ENCODE results near the gene USH1G.

The USH1G gene

GRCh38 chr17:74900208-74900607 lies 22.8 kb downstream of the USH1G start:
- DNase-seq: no peak

GRCh38 chr17:74898376-74898946 lies 24.6 kb downstream of the USH1G start:
- DNase-seq: no peak

DNA sequence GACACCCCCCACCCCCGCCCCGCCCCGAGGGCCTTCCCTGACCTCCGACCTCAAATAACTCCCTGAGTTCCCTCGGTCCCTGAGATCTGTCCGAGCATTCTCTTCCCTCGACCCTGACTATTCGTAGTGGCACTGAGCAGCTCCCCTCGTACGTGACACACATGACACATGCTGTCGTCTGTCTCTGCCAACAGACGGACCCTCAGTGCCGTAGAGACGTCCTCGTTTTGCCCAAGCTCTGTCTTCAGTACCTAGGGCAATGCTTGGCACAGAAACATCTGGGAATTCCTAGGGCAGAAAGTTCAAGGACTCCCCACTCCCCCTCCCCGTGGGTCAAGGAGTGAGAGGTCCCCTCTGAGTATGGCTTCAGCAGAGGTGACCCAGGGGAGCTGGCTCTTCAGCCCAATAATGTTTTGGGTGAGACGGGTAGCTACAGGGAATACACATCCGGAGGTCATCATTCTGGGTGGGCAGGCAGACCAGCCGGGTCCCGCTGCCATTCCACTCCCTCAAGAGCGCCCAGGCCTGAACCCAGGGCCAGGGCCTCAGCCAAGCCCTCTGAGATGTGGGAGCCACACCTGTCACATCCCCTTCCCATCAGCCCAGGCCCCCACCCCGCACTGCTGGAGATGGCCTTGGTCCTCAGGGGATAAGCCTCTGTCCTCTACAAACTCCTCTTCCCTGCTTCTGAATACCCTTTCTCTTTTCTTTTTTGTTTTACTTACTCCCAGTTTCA lies 29.0 kb downstream of the USH1G start:
- no peak for DNase-seq

DNA sequence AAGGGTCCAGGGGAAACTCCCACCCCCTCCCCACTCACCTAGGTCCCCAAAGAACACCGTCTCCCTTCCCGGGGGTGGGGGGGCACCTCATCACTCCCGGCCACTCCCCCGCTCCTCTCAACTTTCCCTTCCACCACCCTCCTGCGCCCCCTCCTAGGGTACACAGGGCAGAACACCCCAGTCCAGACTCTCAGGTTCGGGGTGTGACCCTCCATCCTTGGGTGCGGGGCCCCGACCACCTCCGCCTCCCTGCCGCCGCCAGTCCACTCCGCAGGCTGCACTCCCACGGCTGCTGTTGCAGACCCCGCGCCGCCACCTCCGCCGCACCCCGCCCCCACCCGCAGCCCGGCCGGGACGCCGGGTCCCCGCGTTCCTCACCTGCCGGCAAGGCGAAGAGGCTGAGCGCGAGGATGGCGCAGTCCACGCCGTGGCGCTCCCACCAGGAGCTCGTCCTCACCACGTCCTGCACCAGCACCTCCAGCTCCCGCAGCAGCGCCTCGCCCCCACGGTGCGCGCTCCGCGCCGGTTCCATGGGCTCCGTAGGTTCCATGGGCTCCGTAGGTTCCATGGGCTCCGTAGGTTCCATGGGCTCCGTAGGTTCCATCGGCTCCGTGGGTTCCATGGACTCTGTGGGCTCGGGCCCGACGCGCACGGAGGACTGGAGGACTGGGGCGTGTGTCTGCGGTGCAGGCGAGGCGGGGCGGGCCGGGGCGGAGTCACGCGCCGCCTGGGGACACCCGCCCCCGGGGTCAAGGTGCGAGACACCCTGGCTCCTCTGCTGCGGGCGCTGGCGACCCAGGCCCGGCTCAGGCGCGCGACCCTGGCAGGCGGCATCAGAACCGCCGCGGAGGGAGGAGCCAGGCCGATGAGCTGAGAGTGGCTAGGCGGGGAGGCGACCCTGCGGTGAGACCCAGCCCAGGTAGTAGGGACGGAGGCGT lies 29.8 kb downstream of the USH1G start, which contains the start of gene FADS6:
Gene FADS6, minus strand, starts transcription at position 660 of the 938 bp plus-strand sequence. Its CDS starts 38 bp downstream, at position 622.
- DNase-seq: no peak

DNA sequence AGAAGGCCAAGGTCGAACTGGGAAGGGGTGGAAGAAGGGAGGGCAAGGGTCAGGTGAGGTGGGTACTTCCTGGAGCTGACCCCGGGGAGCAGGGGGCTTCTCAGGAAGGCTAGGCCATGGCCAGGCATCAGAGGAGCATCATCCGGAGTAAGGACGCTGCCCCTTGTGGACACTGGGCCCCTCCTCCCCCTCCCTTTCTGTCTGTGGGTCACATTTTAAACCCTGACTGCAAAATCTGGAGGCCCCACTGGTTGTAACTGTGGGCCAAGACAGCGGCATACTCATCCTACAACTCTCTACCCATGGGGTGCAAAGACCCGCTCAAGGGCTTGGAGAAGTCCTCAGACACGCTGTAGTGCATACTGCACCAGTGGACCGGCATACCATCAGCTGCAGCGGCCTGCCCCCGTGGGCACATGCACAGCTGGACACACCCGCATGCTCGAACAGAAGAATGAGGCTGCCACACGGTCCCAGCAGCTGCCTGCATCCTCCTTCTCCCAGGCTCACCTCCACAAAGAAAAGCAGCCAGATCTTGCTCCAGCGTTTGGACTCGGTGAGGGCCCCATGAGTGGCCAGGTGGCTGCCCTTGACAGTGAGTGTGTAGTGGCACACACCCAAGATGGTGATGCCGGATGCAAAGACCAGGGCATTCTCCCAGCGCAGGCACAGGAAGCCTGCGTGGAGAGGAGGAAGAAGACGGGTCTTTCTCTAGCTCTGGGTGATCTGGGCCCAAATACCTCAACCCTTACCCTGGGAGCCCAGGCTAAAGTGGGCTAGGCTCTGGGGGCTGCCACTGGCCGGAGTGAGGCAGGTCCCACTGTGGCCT lies 30.8 kb downstream of the USH1G start:
- no peak for DNase-seq

- DNase-seq: no peak
Observed at GRCh38 chr17:74890554-74890953, 32.5 kb downstream of the USH1G start.

DNA sequence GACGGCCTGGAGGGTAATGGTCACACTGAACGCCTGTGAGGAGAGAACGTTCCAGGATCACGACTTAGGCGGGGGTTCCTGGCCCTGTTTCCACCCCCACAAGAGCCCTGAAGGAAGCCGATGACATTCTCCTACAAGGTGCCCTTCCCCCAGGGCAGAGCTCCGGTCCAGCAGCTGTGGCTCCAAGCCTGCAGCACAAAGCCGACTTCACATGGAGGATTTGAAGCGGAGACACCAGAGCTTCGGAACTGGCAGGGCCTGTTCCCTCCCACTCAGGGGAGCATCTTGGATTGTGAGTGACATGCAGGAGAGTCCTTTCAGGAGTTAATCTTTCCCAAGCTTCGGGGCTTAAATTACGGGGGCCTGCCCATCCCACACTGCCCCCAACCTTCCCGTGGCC lies 34.6 kb downstream of the USH1G start:
- DNase-seq: no peak

DNA sequence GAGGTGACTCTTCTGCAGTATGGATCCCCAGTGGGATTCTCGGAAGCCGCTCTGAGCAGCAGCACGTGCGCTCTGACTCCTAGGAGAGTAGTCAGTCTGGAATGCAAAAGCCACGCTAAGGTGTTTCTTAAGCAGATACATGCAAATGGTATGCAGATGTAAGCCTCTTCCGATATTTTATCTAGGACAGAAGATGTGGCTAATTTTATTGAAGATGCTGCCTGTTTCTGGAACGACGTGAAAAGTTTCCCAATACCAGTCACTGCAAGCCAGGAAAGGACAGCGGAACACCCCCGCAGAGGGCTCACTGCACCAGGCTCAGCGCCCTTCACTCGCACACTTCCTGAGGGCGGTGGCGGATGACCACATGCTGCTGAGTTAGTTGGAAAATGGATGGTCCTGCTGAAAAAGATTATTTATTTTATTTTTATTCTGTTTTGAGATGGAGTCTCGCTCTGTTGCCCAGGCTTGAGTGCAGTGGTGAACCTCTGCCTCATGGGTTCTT lies 39.8 kb downstream of the USH1G start:
- no peak for DNase-seq

GRCh38 chr17:74882517-74883240 lies 40.4 kb downstream of the USH1G start:
- no peak for DNase-seq

GRCh38 chr17:74881073-74881472 lies 42.0 kb downstream of the USH1G start:
- no peak for DNase-seq

DNA sequence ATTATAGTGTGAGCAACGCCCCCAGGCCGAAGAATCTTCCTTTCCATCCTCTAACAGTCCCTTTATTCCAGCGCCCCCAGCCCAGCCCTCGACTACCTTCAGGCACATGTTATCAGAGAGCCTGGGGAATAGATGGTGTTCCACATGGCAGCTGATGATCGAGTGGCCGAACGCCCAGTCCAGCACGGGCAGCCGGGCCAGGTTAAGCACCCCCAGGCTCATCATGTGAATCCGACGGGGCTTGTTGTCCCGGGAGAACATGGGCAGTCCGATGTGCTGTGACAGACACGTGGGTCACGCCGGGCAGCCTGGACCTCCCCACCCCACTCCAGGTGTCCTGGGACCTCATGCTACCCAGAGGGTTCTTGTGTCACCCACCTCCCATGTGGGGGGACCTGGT lies 43.7 kb downstream of the USH1G start:
- no peak for DNase-seq

DNA sequence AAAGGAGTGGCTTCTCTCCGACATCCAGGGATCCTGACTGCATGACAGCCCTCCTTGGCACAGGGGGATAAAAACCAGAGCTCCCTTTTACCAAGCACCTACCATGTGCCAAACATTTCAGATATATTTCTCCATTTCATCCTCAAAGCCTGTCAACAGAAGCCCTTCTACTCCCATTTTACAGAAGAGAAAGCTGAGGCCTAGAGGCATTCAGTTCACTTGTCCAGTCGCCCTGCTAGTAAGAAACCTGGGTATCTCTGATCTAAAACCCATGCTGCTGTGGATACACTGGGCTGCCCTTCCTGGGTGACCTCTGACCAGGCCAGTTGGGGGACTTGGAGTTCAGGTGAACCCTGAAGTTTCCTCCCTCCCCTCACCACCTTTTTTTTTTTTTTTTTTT lies 44.4 kb downstream of the USH1G start:
- DNase-seq: no peak

GRCh38 chr17:74877592-74878548 lies 45.2 kb downstream of the USH1G start:
- DNase-seq: no peak

- no peak for DNase-seq
Observed at GRCh38 chr17:74875977-74876593, 47.0 kb downstream of the USH1G start.

GRCh38 chr17:74875155-74875976 lies 47.7 kb downstream of the USH1G start:
- no peak for DNase-seq

DNA sequence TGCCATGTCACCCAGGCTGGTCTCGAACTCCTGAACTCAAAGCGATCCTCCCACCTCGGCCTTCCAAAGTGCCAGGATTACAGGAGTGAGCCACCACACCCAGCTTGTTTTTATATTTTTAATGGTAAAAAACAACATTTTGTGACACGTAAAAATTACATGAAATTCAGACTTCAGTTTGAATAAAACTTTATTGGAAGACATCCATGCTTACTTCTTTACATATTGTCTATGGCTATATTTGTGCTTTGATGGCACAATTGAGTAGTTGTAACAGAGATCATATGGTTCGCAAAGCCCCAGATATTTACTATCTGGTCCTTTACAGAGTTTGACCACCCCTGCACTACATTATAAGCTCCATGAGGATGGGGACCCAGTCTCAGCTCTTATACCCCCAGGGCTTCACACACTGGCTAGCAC lies 48.4 kb downstream of the USH1G start:
- no peak for DNase-seq

DNA sequence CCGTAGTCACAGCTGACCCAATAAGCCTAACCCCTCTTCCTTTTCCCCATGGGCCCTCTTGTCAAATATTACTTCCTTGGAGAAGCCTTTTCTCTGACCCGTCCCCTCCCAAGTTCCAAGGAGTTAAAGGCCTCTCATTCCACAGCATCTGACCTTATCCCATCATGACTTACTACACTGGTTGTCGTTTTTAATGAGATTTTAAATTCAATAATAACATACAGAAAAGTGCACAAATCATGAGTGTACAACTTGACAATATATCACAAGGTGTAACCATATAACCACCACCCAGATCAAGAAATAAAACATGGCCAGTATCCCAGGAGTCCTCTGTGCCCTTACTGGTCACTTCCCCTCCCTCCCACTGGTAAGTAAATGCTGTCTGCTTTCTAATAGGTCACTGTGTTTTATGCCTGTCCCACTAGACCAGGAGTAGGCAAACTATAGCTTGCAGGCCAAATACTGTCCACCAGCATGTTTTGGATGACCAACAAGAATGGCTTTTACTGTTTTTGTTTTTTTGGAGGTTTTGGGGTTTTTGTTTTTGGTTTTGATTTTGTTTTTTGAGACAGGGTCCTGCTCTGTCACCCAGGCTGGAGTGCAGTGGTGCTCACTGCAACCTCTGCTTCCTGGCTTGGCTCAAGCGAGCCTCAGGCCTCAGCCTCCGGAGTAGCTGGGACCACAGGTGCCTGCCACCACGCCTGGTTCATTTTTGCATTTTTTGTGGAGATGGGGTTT lies 49.0 kb downstream of the USH1G start:
- DNase-seq: no peak
